K562 (cell line): ENCODE results near the gene ABCA3. TPM values are rescaled to one million over a fixed set of nuclear protein-coding genes. Genes with fewer than 3 reads are reported as not detected.
"Not testable (repeated sequence)": the region's sequence is repeated elsewhere in the genome, so short reads cannot be mapped to it uniquely, and the experiment has no call there.

ENCODE experiments used
- ATAC-seq: fragments of 200-7000 bp; cut with Tn5 transposase; 3 replicates; pipeline ENCODE4 v1.9.1; 2020; ENCODE audit warnings: moderate library complexity
- BruUV-seq: library from RNA; stranded (reverse); fragments of 400-500 nt; replicated peaks from 2 replicates; lab custom pipeline; 2021; lab: Mats Ljungman, UMichigan
- CTCF ChIA-PET: fragments of 300-600 bp; formaldehyde crosslinking; extraction: SDS; loops from one replicate; lab custom pipeline; 2021; ENCODE audit warnings: low intra/inter-chr PET ratio; lab: Yijun Ruan, JAX
- POLR2A ChIA-PET: fragments of 300-600, 350-650 bp; sonication (Branson Sonifier 250); formaldehyde crosslinking; extraction: SDS; loops from one replicate; lab custom pipeline; 2021; ENCODE audit warnings: antibody characterized with exemption, inconsistent platforms; lab: Yijun Ruan, JAX
- DNase-seq, 4 experiments: peaks; one replicate each; pipeline versions ENCODE4 v3.0.0 to v3.0.0-alpha.2; 2011 to 2018; ENCODE audit warnings: low spot score in 3 of 4, mixed read lengths in 3 of 4; ENCODE audit errors: extremely low read depth in 1 of 4
- FAIRE-seq: peaks from 2 replicates; lab custom pipeline; 2011; peaks lifted over from hg19 to GRCh38; lab: Jason Lieb, UNC
- H2AFZ ChIP-seq: 2 replicates; pipeline ENCODE4 v1.6.0; 2011; ENCODE audit warnings: low read depth, low read length, control low read depth, inconsistent platforms
- H3K27ac ChIP-seq: fragments of 200-600 bp; 3 replicates; pipeline ENCODE4 v1.8.0; 2011; ENCODE audit warnings: low read depth, mild to moderate bottlenecking, control low read depth, inconsistent platforms, low read length, moderate library complexity, mixed read lengths; ENCODE audit errors: extremely low read depth
- H3K27me3 ChIP-seq, 2 experiments: fragments of 300-600 bp in 1 of 2; 2 replicates in 1 of 2; 3 replicates in 1 of 2; pipeline versions ENCODE4 v1.6.0 to v1.8.0; 2011; ENCODE audit warnings: inconsistent platforms in 2 of 2, low read length in 2 of 2, mild to moderate bottlenecking in 1 of 2, mixed read lengths in 1 of 2, moderate library complexity in 1 of 2; ENCODE audit not compliant: control insufficient read depth in 2 of 2, insufficient read depth in 2 of 2
- H3K36me3 ChIP-seq: fragments of 300-600 bp; 3 replicates; pipeline ENCODE4 v1.8.0; 2011; ENCODE audit warnings: mild to moderate bottlenecking, low read length, inconsistent platforms; ENCODE audit not compliant: control insufficient read depth, insufficient read depth
- H3K4me1 ChIP-seq, 2 experiments: fragments of 200-600 bp in 1 of 2; replicated peaks in 1 of 2; 2 replicates in 1 of 2; 3 replicates in 1 of 2; pipeline versions ENCODE4 v1.5.1 to v1.8.0; 2011; ENCODE audit warnings: inconsistent platforms in 2 of 2, low read length in 2 of 2, mild to moderate bottlenecking in 1 of 2, mixed read lengths in 1 of 2, moderate library complexity in 1 of 2; ENCODE audit not compliant: control insufficient read depth in 2 of 2, insufficient read depth in 2 of 2
- H3K4me2 ChIP-seq: 2 replicates; pipeline ENCODE4 v1.6.1; 2011; ENCODE audit warnings: low read length, control low read depth, inconsistent platforms, mixed read lengths; ENCODE audit not compliant: insufficient read depth
- H3K4me3 ChIP-seq: fragments of 200-600 bp; sonication (generic), shearing (Covaris generic); 2 replicates; pipeline ENCODE4 v1.5.1; 2016; ENCODE audit warnings: control low read depth, inconsistent platforms
- H3K79me2 ChIP-seq: fragments of 200-600 bp; 3 replicates; pipeline ENCODE4 v1.8.0; 2011; ENCODE audit warnings: low read length, inconsistent platforms; ENCODE audit not compliant: control insufficient read depth, insufficient read depth
- H3K9ac ChIP-seq, 2 experiments: 2 replicates each; pipeline versions ENCODE4 v1.6.0 to v1.6.1; 2011; ENCODE audit warnings: low read depth in 2 of 2, low read length in 2 of 2, control low read depth in 1 of 2, inconsistent platforms in 1 of 2, mild to moderate bottlenecking in 1 of 2, mixed read lengths in 1 of 2; ENCODE audit not compliant: insufficient read depth in 1 of 2
- H3K9me1 ChIP-seq: one replicate; pipeline ENCODE4 v1.6.0; 2011; ENCODE audit warnings: inconsistent platforms, mild to moderate bottlenecking, low read length, moderate library complexity; ENCODE audit not compliant: control insufficient read depth, insufficient read depth
- H3K9me3 ChIP-seq: replicated peaks from 2 replicates; pipeline ENCODE4 v1.5.1; 2011; ENCODE audit warnings: low read depth, low read length, inconsistent platforms; ENCODE audit not compliant: control insufficient read depth, insufficient read depth
- H4K20me1 ChIP-seq: replicated peaks from 2 replicates; pipeline ENCODE4 v1.6.1; 2011; ENCODE audit warnings: low read length, inconsistent platforms, mixed read lengths; ENCODE audit not compliant: control insufficient read depth, insufficient read depth
- BRCA1 ChIP-seq, 2 experiments: fragments of 450-650 bp in 1 of 2; sonication (generic) in 1 of 2; formaldehyde crosslinking in 1 of 2; IDR thresholded peaks; 2 replicates each; pipeline versions ENCODE4 v1.5.0 to v1.6.1; 2017 to 2020; ENCODE audit warnings: mild to moderate bottlenecking in 1 of 2, missing genetic modification reagents in 1 of 2
- ELK1 ChIP-seq: sonication (generic); formaldehyde crosslinking; IDR thresholded peaks from 2 replicates; pipeline ENCODE4 v1.8.1; 2022; ENCODE audit warnings: missing genetic modification reagents
- ETV5 ChIP-seq: sonication (generic); formaldehyde crosslinking; IDR thresholded peaks from 2 replicates; pipeline ENCODE4 v1.4.0; 2020; ENCODE audit warnings: low read depth, mild to moderate bottlenecking, missing genetic modification reagents
- FOXP1 ChIP-seq: sonication (generic); formaldehyde crosslinking; IDR thresholded peaks from 2 replicates; pipeline ENCODE4 v1.8.0; 2022; ENCODE audit warnings: mild to moderate bottlenecking, missing genetic modification reagents
- GABPB1 ChIP-seq: sonication (generic); formaldehyde crosslinking; IDR thresholded peaks from 2 replicates; pipeline ENCODE4 v1.8.0; 2022; ENCODE audit warnings: mild to moderate bottlenecking, missing genetic modification reagents
- HNRNPL ChIP-seq: fragments of 200-400 bp; formaldehyde crosslinking; IDR thresholded peaks from 2 replicates; pipeline ENCODE4 v1.6.1; 2017; ENCODE audit warnings: low read depth, mild to moderate bottlenecking, low read length
- KAT7 ChIP-seq: sonication (generic); formaldehyde crosslinking; IDR thresholded peaks from 2 replicates; pipeline ENCODE4 v1.8.0; 2022; ENCODE audit warnings: missing genetic modification reagents, mild to moderate bottlenecking, borderline replicate concordance
- MYBL2 ChIP-seq, 2 experiments: fragments of 450-650 bp in 1 of 2; sonication (generic) in 1 of 2; formaldehyde crosslinking in 1 of 2; IDR thresholded peaks; 2 replicates each; pipeline versions ENCODE4 v1.6.1 to v1.8.1; 2017 to 2022; ENCODE audit warnings: borderline replicate concordance in 1 of 2, inconsistent platforms in 1 of 2, low read depth in 1 of 2, mild to moderate bottlenecking in 1 of 2, missing genetic modification reagents in 1 of 2, moderate library complexity in 1 of 2
- RBM25 ChIP-seq: fragments of 200-400 bp; formaldehyde crosslinking; IDR thresholded peaks from 2 replicates; pipeline ENCODE4 v1.6.1; 2018; ENCODE audit warnings: low read length, low read depth, moderate library complexity; ENCODE audit not compliant: severe bottlenecking
- UBTF ChIP-seq, 2 experiments: IDR thresholded peaks; 2 replicates each; pipeline ENCODE4 v1.6.1; 2012; ENCODE audit warnings: improper control_type of control experiment in 2 of 2, low read depth in 2 of 2, low read length in 2 of 2, borderline replicate concordance in 1 of 2
- ZBTB11 ChIP-seq, 3 experiments: fragments of 200-800 bp in 1 of 3; fragments of 250-450 bp in 1 of 3; fragments of 450-650 bp in 1 of 3; sonication (Bioruptor Pico) in 1 of 3; sonication (Bioruptor generic) in 1 of 3; formaldehyde crosslinking in 1 of 3; IDR thresholded peaks; 2 replicates each; pipeline versions ENCODE4 v1.6.1 to v1.8.0; 2016 to 2022; ENCODE audit warnings: mild to moderate bottlenecking in 2 of 3, missing genetic modification characterization in 2 of 3, missing compliant biosample characterization in 1 of 3, moderate library complexity in 1 of 3
- WGBS: fragments of 100-300 bp; shearing (Covaris generic); methylation state at CpG from one replicate; pipeline ENCODE4 v1.1.6; 2016; ENCODE audit warnings: low coverage, mixed read lengths; ENCODE audit not compliant: insufficient coverage; ENCODE audit errors: missing lambda C conversion rate; 5-methylcytosine and 5-hydroxymethylcytosine counted together
- in situ Hi-C: fragments of 300-500 bp; cut with MboI; formaldehyde crosslinking; loops from 4 replicates; pipeline ENCODE4 v1.15.0; 2018; ENCODE audit warnings: inconsistent platforms, mixed read lengths
- intact Hi-C: fragments of 100-400 bp; cut with micrococcal nuclease; formaldehyde crosslinking; loops from 2 replicates; pipeline ENCODE4 v1.14.2; 2022
- polyA plus RNA-seq, 8 experiments: library from polyadenylated mRNA; depleted of rRNA in 4 of 8; stranded (reverse) in 5 of 8; unstranded in 3 of 8; fragments of >200 nt; fragmentation: Nextera tagmentation in 2 of 8; fragmentation: Illumina TruSeq in 1 of 8; extraction: Ambion mirVana in 2 of 8; extraction: Trizol in 1 of 8; gene quantifications; 2 replicates each; pipeline versions ENCODE4 v1.2.1 to v1.2.3, GENCODE V29; 2011 to 2014; ENCODE audit warnings: inconsistent platforms in 1 of 8, missing spikeins in 1 of 8
- total RNA-seq, 7 experiments: library from RNA; depleted of rRNA in 6 of 7; stranded (reverse); fragments of >200 nt in 6 of 7; fragmentation: Illumina TruSeq in 2 of 7; extraction: Trizol in 2 of 7; gene quantifications; 2 replicates each; pipeline versions ENCODE4 v1.2.1 to v1.2.3, GENCODE V29; 2011 to 2021; ENCODE audit warnings: low replicate concordance in 1 of 7

ABCA3 gene
- total and polyA plus RNA-seq, 9 of the 15 experiments (the other 6 are each of a cell fraction or from before 2014, with no cell fraction given), result 0.66 to 23.7 (median 6.9) TPM

GRCh38 chr16:2267505-2267912 is 73.0 kb downstream of the ABCA3 start:
- CTCF ChIA-PET; in situ Hi-C loops; H3K27me3 ChIP-seq; BruUV-seq; POLR2A ChIA-PET; FAIRE-seq; H3K9me3 ChIP-seq; H3K9me1 ChIP-seq; TF ChIP-seq BRCA1 (IDR thresholded peaks at IDR 0.05); MYBL2 (IDR thresholded peaks at IDR 0.05; ENCODE audit: low read depth): not testable (repeated sequence)
- Histone ChIP-seq H3K4me2 (peak overlapping the region; percentile 92; the same call in 1 of the 2 replicates), H3K9ac (peak overlapping the region; percentile 88 to 100), H3K27ac (peak overlapping the region; percentile 98), H4K20me1 (peaks cover 27% of the 10 kb centered on the region), H3K4me1 (peaks cover 13 to 55% of the 10 kb centered on the region in 2 experiments; a peak in 4 of 5 replicates), H3K4me3 (peak overlapping the region; percentile 79), H3K36me3 (peaks cover 43% of the 10 kb centered on the region), H2AFZ (peak overlapping the region; percentile 99), H3K79me2 (peaks cover 79% of the 10 kb centered on the region)
- DNase-seq, result peak in 3 of 4 experiments; percentile 65 to 72 (median 66)
- intact Hi-C loops, result loop anchor here (5.0 kb wide), 1 partner anchor 245 kb away; no protein-coding TSS in a partner anchor
- under 1% methylated on average over 24 of the region's 54 CpGs for WGBS
- ATAC-seq, result peak; percentile 85
- TF ChIP-seq ELK1 (CRISPR knock-in tag) (0 out of 2 replicates have a peak, but pooled peaks have one; percentile 41), HNRNPL (0 out of 2 replicates have a peak, but pooled peaks have one; percentile 47), FOXP1 (CRISPR knock-in tag) (peak; percentile 68; the same call in 1 of the 2 replicates), ETV5 (peak; percentile 65; the same call in 1 of the 2 replicates), BRCA1 (CRISPR knock-in tag; IDR thresholded peaks at IDR 0.05) (0 out of 2 replicates have a peak, but pooled peaks have one; percentile 33), UBTF (IDR thresholded peaks at IDR 0.05; ENCODE audit: borderline replicate concordance in 1 of 2, low read depth in 2 of 2, low read length in 2 of 2) (0 out of 4 replicates have a peak, but pooled peaks of 1 of the 2 experiments have one; percentile 49), KAT7 (CRISPR knock-in tag) (peak; percentile 18; the same call in 1 of the 2 replicates), RBM25 (peak; percentile 41), MYBL2 (CRISPR knock-in tag; IDR thresholded peaks at IDR 0.05; ENCODE audit: borderline replicate concordance) (peak; percentile 16; the same call in 1 of the 2 replicates), GABPB1 (CRISPR knock-in tag) (0 out of 2 replicates have a peak, but pooled peaks have one; percentile 91), ZBTB11 (CRISPR knock-in tag; IDR thresholded peaks at IDR 0.05) (peak; percentile 20 to 85 (median 61); a peak in 3 of 6 replicates)
